A673 (cell line): Measurements from ENCODE around the gene ABHD6. TPM values are rescaled to one million over a fixed set of nuclear protein-coding genes. Genes with fewer than 3 reads are reported as not detected.
"Not testable (repeated sequence)": the region's sequence is repeated elsewhere in the genome, so short reads cannot be mapped to it uniquely, and the experiment has no call there.

ENCODE experiments used
- BruUV-seq: library from RNA; stranded (reverse); fragments of 400-500 nt; replicated peaks from 2 replicates; lab custom pipeline; 2021; lab: Mats Ljungman, UMichigan
- CTCF ChIA-PET: fragments of 300-600 bp; sonication (Branson Sonifier 250); formaldehyde crosslinking; loops from one replicate; lab custom pipeline; 2022; ENCODE audit warnings: antibody characterized with exemption; lab: Charles Lee
- POLR2A ChIA-PET: fragments of 300-600 bp; sonication (Branson Sonifier 250); formaldehyde crosslinking; loops from one replicate; lab custom pipeline; 2022; ENCODE audit warnings: antibody characterized with exemption; ENCODE audit not compliant: low non-redundant PET; lab: Charles Lee
- DNase-seq: peaks from one replicate; pipeline ENCODE4 v3.0.0-alpha.2; 2015; ENCODE audit warnings: low spot score
- H3K27ac ChIP-seq: fragments of 200-600 bp; sonication (generic); 2 replicates; pipeline ENCODE4 v1.5.1; 2016; ENCODE audit warnings: mixed run types, low read depth, mild to moderate bottlenecking, mixed read lengths, antibody characterized with exemption, low read length; ENCODE audit not compliant: poor library complexity, severe bottlenecking
- H3K27me3 ChIP-seq: fragments of 200-600 bp; sonication (generic); replicated peaks from 2 replicates; pipeline ENCODE4 v1.6.1; 2017; ENCODE audit warnings: mixed run types, low read depth, mild to moderate bottlenecking, mixed read lengths, antibody characterized with exemption, low read length; ENCODE audit not compliant: insufficient read depth, poor library complexity
- H3K36me3 ChIP-seq: fragments of 200-600 bp; sonication (generic); 2 replicates; pipeline ENCODE4 v1.6.1; 2016; ENCODE audit warnings: mixed run types, mild to moderate bottlenecking, mixed read lengths, antibody characterized with exemption, low read length; ENCODE audit not compliant: insufficient read depth, poor library complexity, severe bottlenecking
- H3K4me1 ChIP-seq: fragments of 200-600 bp; sonication (generic); 2 replicates; pipeline ENCODE4 v1.6.1; 2017; ENCODE audit warnings: mixed run types, mild to moderate bottlenecking, mixed read lengths, antibody characterized with exemption, low read length; ENCODE audit not compliant: insufficient read depth, poor library complexity, severe bottlenecking
- H3K4me3 ChIP-seq: fragments of 200-600 bp; sonication (generic); 2 replicates; pipeline ENCODE4 v1.5.1; 2016; ENCODE audit warnings: low read depth, mixed run types, mild to moderate bottlenecking, mixed read lengths, low read length; ENCODE audit not compliant: poor library complexity, severe bottlenecking
- H3K9me3 ChIP-seq: fragments of 200-600 bp; sonication (generic); 2 replicates; pipeline ENCODE4 v1.6.1; 2016; ENCODE audit warnings: mixed run types, low read depth, mild to moderate bottlenecking, mixed read lengths, antibody characterized with exemption, low read length; ENCODE audit not compliant: poor library complexity, severe bottlenecking
- EZH2 ChIP-seq: fragments of 200-600 bp; sonication (generic); IDR thresholded peaks from 2 replicates; pipeline ENCODE4 v1.6.1; 2017; ENCODE audit warnings: borderline replicate concordance, low read depth, mild to moderate bottlenecking, mixed read lengths, antibody characterized with exemption, low read length; ENCODE audit not compliant: poor library complexity, severe bottlenecking
- intact Hi-C: fragments of 100-400 bp; cut with micrococcal nuclease; formaldehyde crosslinking; loops from one replicate; pipeline ENCODE4 v1.10.0; 2022; ENCODE audit not compliant: unreplicated experiment
- total RNA-seq: library from RNA; stranded (reverse); gene quantifications from 2 replicates; pipeline ENCODE4 v1.2.3, GENCODE V29; 2021
- TF ChIP-seq, protein P1 (sequence below): fragments of 300-800, 200-600 bp; sonication (generic); conservative IDR thresholded peaks from 2 replicates; pipeline ENCODE4 v1.5.1; 2017; ENCODE audit warnings: low read depth, mild to moderate bottlenecking, antibody characterized with exemption, low read length, moderate library complexity, mixed read lengths

The ABHD6 gene
- total RNA-seq, 1 experiment from 2014 or later: 155 TPM

DNA sequence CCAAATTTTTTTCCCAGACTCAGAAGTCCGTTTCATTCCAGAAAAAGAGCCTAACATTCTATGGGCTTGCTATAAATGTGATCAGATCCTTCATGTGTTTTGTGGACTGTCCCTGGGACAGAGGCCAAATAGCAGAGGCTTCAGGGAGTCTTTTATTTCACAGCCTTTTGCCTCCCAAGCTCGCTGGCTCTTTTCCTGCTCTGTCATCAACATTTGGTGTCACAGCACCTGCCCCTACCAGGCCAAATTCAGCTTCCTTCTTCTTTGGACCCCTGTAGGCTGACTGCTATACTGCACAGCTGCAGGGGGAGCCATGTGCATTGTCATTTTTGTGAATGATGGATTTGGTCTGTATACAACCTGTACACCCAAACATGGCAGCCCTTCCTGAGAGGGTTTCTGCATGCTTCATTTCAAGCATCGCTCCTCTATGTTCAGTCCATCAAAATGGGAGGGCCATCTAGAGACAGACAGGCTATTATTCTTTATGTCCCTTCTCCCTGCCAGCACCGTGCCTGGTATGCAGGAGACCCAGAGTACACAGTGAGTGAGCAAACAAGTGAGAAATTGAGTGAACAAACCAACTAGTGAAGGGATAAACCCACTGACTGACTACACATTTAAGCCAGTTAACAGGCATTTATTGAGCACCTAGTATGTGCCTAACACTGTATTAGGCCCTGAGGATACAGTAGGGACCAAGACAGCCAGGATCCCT lies 50.6 kb downstream of the ABHD6 start:
- POLR2A ChIA-PET: no interaction called here
- CTCF ChIA-PET: no interaction called here
- Histone ChIP-seq H3K9me3 (no peaks in the 10 kb centered on the region), H3K4me3 (no peak overlapping the region), H3K27me3 (no peaks in the 10 kb centered on the region), H3K27ac (peak overlapping the region; percentile 42), H3K4me1 (no peaks in the 10 kb centered on the region), H3K36me3 (peaks cover 66% of the 10 kb centered on the region)
- no peak for DNase-seq
- intact Hi-C loops: no loop called here
- TF ChIP-seq, protein P1, sequence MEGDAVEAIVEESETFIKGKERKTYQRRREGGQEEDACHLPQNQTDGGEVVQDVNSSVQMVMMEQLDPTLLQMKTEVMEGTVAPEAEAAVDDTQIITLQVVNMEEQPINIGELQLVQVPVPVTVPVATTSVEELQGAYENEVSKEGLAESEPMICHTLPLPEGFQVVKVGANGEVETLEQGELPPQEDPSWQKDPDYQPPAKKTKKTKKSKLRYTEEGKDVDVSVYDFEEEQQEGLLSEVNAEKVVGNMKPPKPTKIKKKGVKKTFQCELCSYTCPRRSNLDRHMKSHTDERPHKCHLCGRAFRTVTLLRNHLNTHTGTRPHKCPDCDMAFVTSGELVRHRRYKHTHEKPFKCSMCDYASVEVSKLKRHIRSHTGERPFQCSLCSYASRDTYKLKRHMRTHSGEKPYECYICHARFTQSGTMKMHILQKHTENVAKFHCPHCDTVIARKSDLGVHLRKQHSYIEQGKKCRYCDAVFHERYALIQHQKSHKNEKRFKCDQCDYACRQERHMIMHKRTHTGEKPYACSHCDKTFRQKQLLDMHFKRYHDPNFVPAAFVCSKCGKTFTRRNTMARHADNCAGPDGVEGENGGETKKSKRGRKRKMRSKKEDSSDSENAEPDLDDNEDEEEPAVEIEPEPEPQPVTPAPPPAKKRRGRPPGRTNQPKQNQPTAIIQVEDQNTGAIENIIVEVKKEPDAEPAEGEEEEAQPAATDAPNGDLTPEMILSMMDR: no peak
- no peak for TF ChIP-seq EZH2
- no TSS peak for BruUV-seq

DNA sequence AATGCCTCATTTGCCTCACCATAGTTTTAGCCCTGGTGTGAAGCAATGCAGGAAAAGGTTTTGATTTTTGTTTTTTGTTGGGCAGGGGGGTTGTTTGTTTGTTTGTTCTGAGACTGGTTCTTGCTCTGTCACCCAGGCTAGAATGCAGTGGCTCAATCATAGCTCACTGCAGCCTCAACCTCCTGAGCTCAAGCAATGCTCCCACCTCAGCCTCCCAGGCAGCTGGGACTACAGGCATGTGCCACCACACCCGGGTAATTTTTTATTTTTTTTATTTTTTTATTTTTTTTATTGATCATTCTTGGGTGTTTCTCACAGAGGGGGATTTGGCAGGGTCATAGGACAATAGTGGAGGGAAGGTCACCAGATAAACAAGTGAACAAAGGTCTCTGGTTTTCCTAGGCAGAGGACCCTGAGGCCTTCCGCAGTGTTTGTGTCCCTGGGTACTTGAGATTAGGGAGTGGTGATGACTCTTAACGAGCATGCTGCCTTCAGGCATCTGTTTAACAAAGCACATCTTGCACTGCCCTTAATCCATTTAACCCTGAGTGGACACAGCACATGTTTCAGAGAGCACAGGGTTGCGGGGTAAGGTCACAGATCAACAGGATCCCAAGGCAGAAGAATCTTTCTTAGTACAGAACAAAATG lies 51.5 kb downstream of the ABHD6 start:
- DNase-seq, H3K27ac ChIP-seq, H3K27me3 ChIP-seq, CTCF ChIA-PET, intact Hi-C loops, H3K9me3 ChIP-seq, BruUV-seq, H3K4me1 ChIP-seq, H3K4me3 ChIP-seq, POLR2A ChIA-PET: not testable (repeated sequence)
- peaks cover 66% of the 10 kb centered on the region for H3K36me3 ChIP-seq

DNA sequence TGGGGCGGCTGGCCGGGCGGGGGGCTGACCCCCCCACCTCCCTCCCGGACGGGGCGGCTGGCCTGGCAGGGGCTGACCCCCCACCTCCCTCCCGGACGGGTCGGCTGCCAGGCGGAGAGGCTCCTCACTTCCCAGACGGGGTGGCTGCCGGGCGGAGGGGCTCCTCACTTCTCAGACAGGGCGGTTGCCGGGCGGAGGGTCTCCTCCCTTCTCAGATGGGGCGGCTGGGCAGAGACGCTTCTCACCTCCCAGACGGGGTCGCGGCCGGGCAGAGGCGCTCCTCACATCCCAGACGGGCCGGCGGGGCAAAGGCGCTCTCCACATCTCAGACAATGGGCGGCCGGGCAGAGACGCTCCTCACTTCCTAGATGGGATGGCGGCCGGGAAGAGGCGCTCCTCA lies 52.9 kb downstream of the ABHD6 start:
- POLR2A ChIA-PET, CTCF ChIA-PET, intact Hi-C loops, H3K27me3 ChIP-seq, DNase-seq, H3K9me3 ChIP-seq, H3K4me3 ChIP-seq, H3K27ac ChIP-seq, H3K4me1 ChIP-seq, BruUV-seq: not testable (repeated sequence)
- peaks cover 69% of the 10 kb centered on the region for H3K36me3 ChIP-seq

DNA sequence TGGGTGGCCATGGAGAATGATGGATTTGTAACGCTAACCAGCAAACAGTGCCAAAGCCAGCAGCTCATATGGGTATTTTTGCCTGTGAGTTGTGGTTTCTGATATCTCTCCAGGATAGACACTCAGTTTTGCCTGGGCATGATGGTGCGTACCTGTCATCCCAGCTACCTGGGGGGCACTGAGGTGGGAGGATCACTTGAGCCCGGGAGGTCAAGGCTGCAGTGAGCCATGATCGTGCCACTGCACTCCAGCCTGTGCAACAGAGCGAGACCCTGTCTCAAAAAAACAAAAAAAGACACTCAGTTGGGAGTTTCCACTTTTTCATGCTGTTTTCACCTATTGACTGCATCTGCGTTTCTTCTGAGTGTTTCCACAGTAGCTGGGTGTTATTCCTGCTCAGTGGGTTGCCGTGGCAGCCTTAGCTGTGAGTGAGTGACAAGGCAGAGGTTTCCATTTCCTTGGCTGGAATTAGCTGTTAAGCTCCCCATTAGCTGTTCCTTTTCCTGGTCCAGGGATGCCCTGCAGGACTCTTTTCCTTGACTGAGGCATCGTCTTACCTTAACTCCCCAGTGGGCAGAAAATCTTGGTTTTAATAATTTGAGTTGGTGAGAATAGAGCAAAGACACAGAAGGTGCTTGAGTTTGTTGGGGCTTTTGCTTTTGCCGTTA lies 54.2 kb downstream of the ABHD6 start:
- Histone ChIP-seq H3K27me3 (no peaks in the 10 kb centered on the region), H3K4me3 (no peak overlapping the region), H3K4me1 (peaks cover 6% of the 10 kb centered on the region), H3K9me3 (no peaks in the 10 kb centered on the region), H3K36me3 (peaks cover 65% of the 10 kb centered on the region), H3K27ac (no peak overlapping the region)
- intact Hi-C loops: no loop called here
- CTCF ChIA-PET: no interaction called here
- no peak for DNase-seq
- no TSS peak for BruUV-seq
- POLR2A ChIA-PET: no interaction called here
- TF ChIP-seq, protein P1: no peak
- TF ChIP-seq EZH2: no peak
